Neural cell (in vitro differentiated cells): ENCODE measurements around the gene CUX1. TPM values are rescaled to one million over a fixed set of nuclear protein-coding genes. Genes with fewer than 3 reads are reported as not detected.
"Not testable (repeated sequence)": the region's sequence is repeated elsewhere in the genome, so short reads cannot be mapped to it uniquely, and the experiment has no call there.

ENCODE experiments used
- H2AFZ ChIP-seq: fragments of 200-600, 300-800 bp; sonication (generic), shearing (Covaris generic); 2 replicates; pipeline ENCODE4 v1.6.0; 2014; ENCODE audit warnings: low read depth, mild to moderate bottlenecking, antibody characterized with exemption, low read length, moderate library complexity
- H3F3A ChIP-seq: fragments of 200-600 bp; shearing (Covaris generic); 2 replicates; pipeline ENCODE4 v1.6.1; 2016; ENCODE audit warnings: mild to moderate bottlenecking, moderate library complexity, mixed read lengths, antibody characterized with exemption, low read length; ENCODE audit not compliant: insufficient read depth, poor library complexity, severe bottlenecking
- H3K27ac ChIP-seq: fragments of 200-600, 300-800 bp; sonication (generic), shearing (Covaris generic); 2 replicates; pipeline ENCODE4 v1.5.1; 2014; ENCODE audit warnings: mild to moderate bottlenecking, low read length, moderate library complexity
- H3K27me3 ChIP-seq: fragments of 300-800, 200-600 bp; sonication (generic), shearing (Covaris generic); 2 replicates; pipeline ENCODE4 v1.6.0; 2014; ENCODE audit warnings: mild to moderate bottlenecking, low read depth, low read length, moderate library complexity; ENCODE audit not compliant: insufficient read depth
- H3K36me3 ChIP-seq: fragments of 300-800, 200-600 bp; sonication (generic), shearing (Covaris generic); 2 replicates; pipeline ENCODE4 v1.5.1; 2014; ENCODE audit warnings: mild to moderate bottlenecking, antibody characterized with exemption, low read length, moderate library complexity; ENCODE audit not compliant: insufficient read depth
- H3K4me2 ChIP-seq: fragments of 300-800, 200-600 bp; sonication (generic), shearing (Covaris generic); 2 replicates; pipeline ENCODE4 v1.6.0; 2014; ENCODE audit warnings: mild to moderate bottlenecking, low read length
- H3K4me3 ChIP-seq: fragments of 300-800, 200-600 bp; sonication (generic), shearing (Covaris generic); 2 replicates; pipeline ENCODE4 v1.5.1; 2014; ENCODE audit warnings: mild to moderate bottlenecking, low read length, moderate library complexity
- H3K79me2 ChIP-seq: fragments of 200-600 bp; shearing (Covaris generic); replicated peaks from 2 replicates; pipeline ENCODE4 v1.6.0; 2014; ENCODE audit warnings: mild to moderate bottlenecking, low read length, moderate library complexity; ENCODE audit not compliant: insufficient read depth
- H3K9ac ChIP-seq: fragments of 300-800, 200-600 bp; sonication (generic), shearing (Covaris generic); 2 replicates; pipeline ENCODE4 v1.6.1; 2016; ENCODE audit warnings: mild to moderate bottlenecking, low read length, mixed read lengths
- H3K9me2 ChIP-seq: fragments of 200-600 bp; shearing (Covaris generic); 2 replicates; pipeline ENCODE4 v1.6.1; 2016; ENCODE audit warnings: mild to moderate bottlenecking, low read length, mixed read lengths; ENCODE audit not compliant: insufficient read depth
- H3K9me3 ChIP-seq: fragments of 200-600, 300-800 bp; sonication (generic), shearing (Covaris generic); 2 replicates; pipeline ENCODE4 v1.6.1; 2016; ENCODE audit warnings: mild to moderate bottlenecking, mixed run types, low read length, moderate library complexity, mixed read lengths
- H4K20me1 ChIP-seq: fragments of 200-600 bp; shearing (Covaris generic); 2 replicates; pipeline ENCODE4 v1.6.1; 2016; ENCODE audit warnings: mild to moderate bottlenecking, mixed run types; ENCODE audit not compliant: insufficient read depth
- CTCF ChIP-seq: fragments of 450-650 bp; IDR thresholded peaks from 2 replicates; pipeline ENCODE4 v1.5.1; 2014; ENCODE audit warnings: antibody characterized with exemption, mild to moderate bottlenecking, moderate library complexity; ENCODE audit not compliant: poor library complexity, severe bottlenecking
- EP300 ChIP-seq: fragments of 450-650 bp; conservative IDR thresholded peaks from 2 replicates; pipeline ENCODE4 v1.6.1; 2014; ENCODE audit warnings: antibody characterized with exemption, mild to moderate bottlenecking, moderate library complexity; ENCODE audit not compliant: poor library complexity, severe bottlenecking
- EZH2 ChIP-seq: fragments of 200-600, 300-800 bp; shearing (Covaris generic), sonication (generic); IDR thresholded peaks from 2 replicates; pipeline ENCODE4 v1.6.1; 2014; ENCODE audit warnings: antibody characterized with exemption, low read length, borderline replicate concordance, mild to moderate bottlenecking; ENCODE audit not compliant: insufficient read depth, poor library complexity, severe bottlenecking
- MXI1 ChIP-seq: fragments of 450-650 bp; conservative IDR thresholded peaks from 2 replicates; pipeline ENCODE4 v1.6.1; 2014; ENCODE audit warnings: antibody characterized with exemption, mild to moderate bottlenecking; ENCODE audit not compliant: poor library complexity, severe bottlenecking
- POLR2AphosphoS5 ChIP-seq: IDR thresholded peaks from 2 replicates; pipeline ENCODE4 v1.6.1; 2012
- RAD21 ChIP-seq: fragments of 450-650 bp; conservative IDR thresholded peaks from 2 replicates; pipeline ENCODE4 v1.6.1; 2014; ENCODE audit warnings: antibody characterized with exemption, mild to moderate bottlenecking, moderate library complexity
- REST ChIP-seq: IDR thresholded peaks from 2 replicates; pipeline ENCODE4 v1.6.1; 2012; ENCODE audit warnings: borderline replicate concordance
- SMC3 ChIP-seq: fragments of 450-650 bp; conservative IDR thresholded peaks from 2 replicates; pipeline ENCODE4 v1.6.1; 2014; ENCODE audit warnings: antibody characterized with exemption, mild to moderate bottlenecking, moderate library complexity; ENCODE audit not compliant: poor library complexity
- TAF1 ChIP-seq: IDR thresholded peaks from 2 replicates; pipeline ENCODE4 v1.6.1; 2012; ENCODE audit warnings: low read depth
- polyA plus RNA-seq: library from polyadenylated mRNA; depleted of rRNA; stranded (reverse); fragments of >200 nt; gene quantifications from 2 replicates; pipeline ENCODE4 v1.2.3, GENCODE V29; 2014

Gene CUX1
- polyA plus RNA-seq, 1 donor from 2014 or later: 26.6 TPM

GRCh38 chr7:102040569-102040968, 223.1 kb downstream of the CUX1 start:
- H3F3A ChIP-seq: no peaks in the 10 kb centered on the region
- TF ChIP-seq REST (no peak), CTCF (no peak), POLR2AphosphoS5 (no peak), TAF1 (no peak), EZH2 (no peak), EP300 (no peak), SMC3 (no peak), RAD21 (no peak), MXI1 (no peak)
- no peaks in the 10 kb centered on the region for H4K20me1 ChIP-seq
- no peak overlapping the region for H3K4me3 ChIP-seq
- no peak overlapping the region for H3K4me2 ChIP-seq
- H3K9ac ChIP-seq: no peak overlapping the region
- no peaks in the 10 kb centered on the region for H3K27me3 ChIP-seq
- no peak overlapping the region for H3K27ac ChIP-seq
- H3K9me2 ChIP-seq: no peaks in the 10 kb centered on the region
- no peak overlapping the region for H2AFZ ChIP-seq
- H3K36me3 ChIP-seq: no peaks in the 10 kb centered on the region
- H3K9me3 ChIP-seq: no peaks in the 10 kb centered on the region
- H3K79me2 ChIP-seq: no peaks in the 10 kb centered on the region

- H3K4me3 ChIP-seq: no peak overlapping the region
- no peak overlapping the region for H3K27ac ChIP-seq
- H2AFZ ChIP-seq: no peak overlapping the region
- H3K36me3 ChIP-seq: no peaks in the 10 kb centered on the region
- H3K4me2 ChIP-seq: no peak overlapping the region
- H3K9ac ChIP-seq: no peak overlapping the region
- no peaks in the 10 kb centered on the region for H3K27me3 ChIP-seq
- H3K79me2 ChIP-seq: no peaks in the 10 kb centered on the region
- no peak for TF ChIP-seq SMC3
- TF ChIP-seq TAF1: no peak
- no peak for TF ChIP-seq RAD21
- no peak for TF ChIP-seq REST
- no peaks in the 10 kb centered on the region for H3K9me2 ChIP-seq
- H4K20me1 ChIP-seq: no peaks in the 10 kb centered on the region
- H3K9me3 ChIP-seq: no peaks in the 10 kb centered on the region
- no peaks in the 10 kb centered on the region for H3F3A ChIP-seq
These were observed 224.7 kb downstream of the CUX1 start for GRCh38 chr7:102042016-102042656.

GRCh38 chr7:102042796-102043195, 225.4 kb downstream of the CUX1 start:
- not testable (repeated sequence) for H2AFZ ChIP-seq, H3K36me3 ChIP-seq, H3K27ac ChIP-seq, H3K9me3 ChIP-seq, H3K9ac ChIP-seq, H4K20me1 ChIP-seq, H3K27me3 ChIP-seq, H3K79me2 ChIP-seq, H3K4me3 ChIP-seq, H3K9me2 ChIP-seq, H3F3A ChIP-seq, H3K4me2 ChIP-seq
